CD4-positive, alpha-beta T cell treated with Interleukin-6 for 4 hours (primary cell): ENCODE data around the gene SULF2.
"Not testable (repeated sequence)": the region's sequence is repeated elsewhere in the genome, so short reads cannot be mapped to it uniquely, and the experiment has no call there.

Source experiments
- DNase-seq: peaks from one replicate; pipeline ENCODE4 v3.0.0-alpha.2; 2020; ENCODE audit warnings: mixed read lengths

Gene SULF2

GRCh38 chr20:47785311-47785853, at the start of gene SULF2:
TSS of gene SULF2 (minus strand) at chr20:47785481. CDS start at chr20:47757363, 28,118 bp downstream.
- no peak for DNase-seq

- not testable (repeated sequence) for DNase-seq
These were observed 46.4 kb upstream of the SULF2 start for GRCh38 chr20:47831675-47832074.

GRCh38 chr20:47826716-47827115, 41.4 kb upstream of the SULF2 start:
- not testable (repeated sequence) for DNase-seq

- not testable (repeated sequence) for DNase-seq
These were observed 40.7 kb upstream of the SULF2 start for GRCh38 chr20:47826006-47826405.

DNA sequence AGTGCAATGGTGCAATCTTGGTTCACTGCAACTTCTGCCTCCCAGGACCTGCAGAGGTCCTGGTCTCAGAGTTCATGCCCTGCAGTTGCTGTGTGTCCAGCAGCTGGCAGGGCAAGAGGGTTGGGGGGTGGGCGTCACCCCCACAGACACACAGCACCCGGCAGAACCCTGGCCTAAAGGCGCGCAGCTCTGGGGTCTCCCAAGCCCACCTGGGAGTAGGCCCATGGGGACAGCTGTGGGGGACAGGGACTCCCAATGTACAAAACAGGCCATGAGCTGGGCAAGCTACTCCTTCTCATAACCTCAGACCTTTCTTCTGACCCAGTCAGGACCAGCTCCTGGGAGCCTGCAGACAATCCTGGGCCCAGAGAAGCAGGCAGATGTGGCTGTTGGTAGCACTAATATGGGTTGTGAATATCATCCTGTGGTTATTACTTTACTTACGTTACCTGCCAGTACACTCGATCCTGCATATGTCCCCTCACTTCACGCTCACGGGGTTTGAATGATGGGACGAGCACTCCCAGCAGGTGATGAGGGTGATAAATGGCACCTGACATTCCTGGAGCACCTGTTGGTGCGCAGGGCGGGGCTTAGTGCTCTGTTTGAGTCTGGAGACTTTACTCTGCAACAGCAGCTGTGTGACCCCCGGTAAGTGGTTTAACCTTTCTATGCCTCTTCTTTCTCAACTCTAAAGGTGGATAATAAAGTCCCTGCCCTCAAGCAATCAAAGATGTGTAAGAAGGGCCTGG, 39.9 kb upstream of the SULF2 start:
- no peak for DNase-seq

DNA sequence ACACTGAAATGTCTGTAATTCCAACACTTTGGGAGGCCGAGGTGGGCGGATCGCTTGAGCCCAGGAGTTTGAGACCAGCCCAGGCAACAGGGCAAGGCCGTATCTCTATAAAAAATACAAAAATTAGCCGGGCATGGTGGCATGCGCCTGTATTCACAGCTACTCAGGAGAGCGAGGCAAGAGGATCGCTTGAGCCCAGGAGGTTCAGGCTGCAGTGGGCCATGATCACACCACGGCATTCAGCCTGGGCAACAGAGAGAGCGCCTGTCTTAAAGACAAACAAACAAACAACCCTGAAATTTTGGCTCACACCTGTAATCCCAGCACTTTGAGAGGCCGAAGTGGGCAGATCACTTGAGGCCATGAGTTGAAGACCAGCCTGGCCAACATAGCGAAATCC, 38.7 kb upstream of the SULF2 start:
- DNase-seq = not testable (repeated sequence)

DNA sequence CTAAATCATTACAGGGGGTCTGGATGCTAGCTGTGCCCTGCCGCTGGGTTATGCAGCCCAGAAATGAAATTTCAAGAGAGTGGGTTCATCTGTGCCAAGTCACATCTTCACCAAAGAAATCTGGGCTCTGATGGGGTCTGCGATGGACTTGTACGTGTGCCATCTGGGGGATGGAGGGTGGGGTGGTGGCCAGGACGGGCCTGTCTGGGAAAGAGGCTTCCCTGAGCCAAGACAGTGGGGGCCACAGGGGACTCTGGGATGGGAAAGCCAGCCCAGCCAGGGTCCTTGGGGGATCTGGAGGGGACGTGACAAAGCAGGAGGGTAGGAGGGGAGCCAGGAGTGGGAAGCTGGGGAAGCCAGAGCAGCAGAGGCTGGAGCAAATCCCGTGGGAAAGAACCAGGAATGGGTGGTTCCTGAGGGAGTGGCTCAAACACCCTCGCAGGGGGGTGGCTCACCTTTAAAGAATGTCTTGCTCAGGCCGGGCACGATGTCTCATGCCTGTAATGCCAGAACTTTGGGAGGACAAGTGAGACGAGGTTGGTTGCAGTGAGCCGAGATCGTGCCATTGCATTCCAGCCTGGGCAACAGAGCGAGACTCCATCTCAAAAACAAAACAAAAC, 36.3 kb upstream of the SULF2 start:
- DNase-seq = no peak

- DNase-seq = no peak
These were observed 33.8 kb upstream of the SULF2 start for GRCh38 chr20:47818996-47819609.

DNA sequence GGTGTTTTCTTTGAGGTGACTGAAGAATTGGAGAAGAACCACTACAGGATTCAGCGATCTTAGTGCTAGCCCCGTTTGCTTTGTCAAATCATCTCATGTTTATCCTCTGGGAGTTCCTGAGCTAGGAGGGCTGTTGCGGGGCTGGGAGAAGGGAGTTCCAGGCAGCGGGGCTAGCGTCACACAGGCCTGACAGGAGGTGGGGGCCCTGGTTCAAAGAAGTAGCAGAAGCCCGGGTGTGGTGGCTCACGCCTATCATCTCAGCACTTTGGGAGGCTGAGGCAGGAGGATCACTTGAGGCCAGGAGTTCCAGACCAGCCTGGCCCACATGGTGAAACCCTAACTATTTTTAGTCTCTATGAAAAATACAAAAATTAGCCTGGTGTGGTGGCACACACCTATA, 33.2 kb upstream of the SULF2 start:
- no peak for DNase-seq

DNA sequence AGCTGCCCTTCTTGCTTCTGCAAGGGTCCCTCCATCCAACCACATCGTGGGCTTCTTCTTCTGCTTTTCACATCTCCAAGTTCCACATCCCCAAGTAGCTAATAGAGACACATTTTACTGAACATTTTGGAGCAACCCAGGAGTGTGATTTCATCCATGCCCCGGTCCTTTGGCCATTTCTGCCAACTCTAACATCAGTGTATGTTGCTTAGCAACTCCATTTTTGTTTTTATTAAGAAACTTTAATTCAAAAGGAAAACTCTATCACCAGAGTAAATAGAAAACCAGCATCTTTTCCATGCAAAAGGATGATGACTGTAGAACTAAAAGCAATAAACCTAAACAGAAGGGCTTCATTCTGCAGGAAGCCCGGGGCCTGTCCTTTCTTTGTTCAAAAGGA, 32.7 kb upstream of the SULF2 start:
- no peak for DNase-seq

DNA sequence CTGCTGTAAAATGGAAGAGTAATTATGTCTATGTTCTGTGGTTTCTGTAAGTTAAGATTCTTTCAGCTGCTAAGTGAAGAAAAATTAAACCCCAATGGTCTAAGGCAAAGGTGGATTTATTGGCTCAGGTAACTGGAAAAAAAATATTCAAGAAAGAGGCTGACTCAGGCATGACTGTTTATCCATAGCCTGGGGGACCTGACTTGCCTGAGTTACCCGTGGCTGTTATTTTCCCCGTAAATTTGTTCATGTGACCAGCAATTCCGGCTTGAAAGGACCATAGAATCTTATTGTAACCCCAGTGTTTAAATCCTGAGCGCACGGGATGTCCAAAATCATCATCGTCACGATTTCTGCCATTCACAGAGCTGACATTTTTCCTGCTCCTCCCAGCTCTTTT, 32.3 kb upstream of the SULF2 start:
- DNase-seq = no peak

DNA sequence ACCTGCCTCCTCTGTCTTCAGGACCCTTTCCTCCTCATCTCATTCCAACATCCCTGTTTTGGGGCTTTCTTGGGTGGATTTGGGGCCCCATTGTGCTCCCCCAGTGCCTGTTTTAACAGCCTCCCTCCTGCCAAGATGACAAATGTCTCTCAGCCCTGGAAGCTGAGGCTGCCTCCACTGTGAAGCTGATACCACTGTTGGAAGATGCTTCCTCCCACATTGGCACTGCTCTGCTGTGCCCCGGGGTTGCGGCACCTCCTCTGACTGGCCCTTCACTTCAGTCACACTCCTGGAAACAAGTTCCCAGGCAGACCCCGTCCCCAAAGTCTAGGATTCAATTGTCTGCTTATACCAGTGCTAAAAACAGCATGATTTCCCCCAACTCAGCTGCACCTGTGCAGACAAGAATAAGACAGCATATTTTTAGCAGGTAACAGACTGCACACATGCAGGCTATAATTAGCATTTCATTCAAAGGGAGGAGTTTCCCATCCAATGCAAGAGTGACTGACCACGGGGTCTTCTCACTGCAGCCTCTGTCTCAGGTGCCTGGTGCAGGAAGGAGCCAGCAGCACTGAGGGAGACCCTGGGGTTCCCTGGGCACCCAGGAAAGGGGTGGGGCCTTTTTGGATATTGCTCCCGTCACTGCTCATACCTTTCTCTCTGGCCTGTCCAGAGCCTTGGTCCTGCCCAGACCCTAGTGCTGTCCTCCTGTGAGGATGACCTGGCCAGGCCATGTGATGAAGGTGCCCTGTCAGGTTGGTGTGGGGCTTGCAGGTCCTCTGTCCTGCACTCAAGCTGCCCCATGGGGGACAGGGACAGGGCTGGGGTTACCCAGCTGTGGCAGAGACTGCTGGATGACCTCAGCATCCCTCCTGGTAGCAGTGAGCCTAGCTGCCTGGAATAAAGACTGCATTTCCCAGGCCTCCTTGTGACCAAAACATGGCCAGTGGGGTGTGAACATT, 31.5 kb upstream of the SULF2 start:
- no peak for DNase-seq

DNA sequence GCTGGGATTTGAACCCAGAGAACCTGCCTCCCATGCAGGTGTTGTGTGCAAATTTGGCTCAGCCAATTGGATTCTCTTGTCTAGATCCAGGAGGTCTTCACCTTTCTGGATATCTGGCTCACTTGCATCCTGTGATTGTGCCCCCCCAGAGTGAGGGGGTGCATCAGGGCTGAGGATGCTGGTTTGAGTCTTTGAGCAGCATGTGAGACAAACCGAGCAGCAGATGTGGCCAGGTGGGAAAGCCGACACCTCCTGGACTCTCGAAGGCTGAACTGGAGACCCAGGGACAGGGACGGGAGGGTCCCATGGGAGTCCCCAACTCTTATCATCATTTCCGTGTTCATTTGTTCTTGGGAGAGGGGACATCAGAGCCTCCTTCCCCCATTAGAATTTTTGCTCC, 30.6 kb upstream of the SULF2 start:
- DNase-seq = no peak

DNA sequence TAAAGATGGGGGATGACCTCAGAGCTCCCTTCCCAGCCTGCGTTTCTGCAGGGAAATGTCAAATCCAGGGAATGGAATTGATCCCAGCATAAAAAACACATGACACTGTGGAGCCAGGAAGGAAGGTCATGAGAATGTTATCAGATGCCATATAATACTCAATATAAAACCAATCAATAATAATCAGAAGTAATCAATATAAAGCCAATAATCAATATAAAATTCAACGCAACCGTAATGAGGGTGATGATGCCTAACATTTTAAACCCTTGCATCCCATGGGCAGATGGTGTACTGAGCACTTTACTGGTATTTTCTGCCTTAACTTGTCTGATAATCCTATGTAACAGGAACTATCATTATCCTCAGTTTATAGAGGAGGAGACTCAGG, 30.1 kb upstream of the SULF2 start:
- DNase-seq = no peak

GRCh38 chr20:47814632-47815415, 29.5 kb upstream of the SULF2 start:
- DNase-seq = no peak

GRCh38 chr20:47810721-47811347, 25.6 kb upstream of the SULF2 start:
- no peak for DNase-seq

DNA sequence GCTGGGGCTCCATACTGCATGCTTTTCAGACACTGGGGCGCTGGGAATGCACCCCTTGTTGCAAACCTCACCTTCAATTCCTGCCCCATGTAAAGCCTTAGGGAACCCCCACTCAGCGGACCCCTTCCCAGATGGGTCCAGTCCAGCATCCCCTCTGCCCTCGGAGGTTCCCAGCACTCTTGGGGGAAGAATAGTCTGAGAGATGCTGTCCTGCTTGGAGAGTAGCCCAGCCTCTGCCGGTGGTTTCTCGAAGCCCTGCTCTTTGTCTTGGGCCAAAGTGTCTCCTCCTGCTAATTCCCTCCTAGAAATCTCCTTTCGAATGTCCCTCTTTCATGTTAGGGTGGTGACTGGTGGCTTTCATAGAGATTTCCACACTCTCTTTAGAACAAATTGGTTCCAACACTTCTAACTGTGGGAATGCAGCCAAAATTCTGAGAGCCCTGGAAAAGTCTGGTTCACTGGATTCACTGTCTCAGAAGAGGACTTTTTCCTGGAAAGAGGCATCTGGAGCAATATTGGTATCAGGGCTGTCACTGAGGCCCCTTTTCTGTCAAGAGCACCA, 24.9 kb upstream of the SULF2 start:
- DNase-seq = no peak

DNA sequence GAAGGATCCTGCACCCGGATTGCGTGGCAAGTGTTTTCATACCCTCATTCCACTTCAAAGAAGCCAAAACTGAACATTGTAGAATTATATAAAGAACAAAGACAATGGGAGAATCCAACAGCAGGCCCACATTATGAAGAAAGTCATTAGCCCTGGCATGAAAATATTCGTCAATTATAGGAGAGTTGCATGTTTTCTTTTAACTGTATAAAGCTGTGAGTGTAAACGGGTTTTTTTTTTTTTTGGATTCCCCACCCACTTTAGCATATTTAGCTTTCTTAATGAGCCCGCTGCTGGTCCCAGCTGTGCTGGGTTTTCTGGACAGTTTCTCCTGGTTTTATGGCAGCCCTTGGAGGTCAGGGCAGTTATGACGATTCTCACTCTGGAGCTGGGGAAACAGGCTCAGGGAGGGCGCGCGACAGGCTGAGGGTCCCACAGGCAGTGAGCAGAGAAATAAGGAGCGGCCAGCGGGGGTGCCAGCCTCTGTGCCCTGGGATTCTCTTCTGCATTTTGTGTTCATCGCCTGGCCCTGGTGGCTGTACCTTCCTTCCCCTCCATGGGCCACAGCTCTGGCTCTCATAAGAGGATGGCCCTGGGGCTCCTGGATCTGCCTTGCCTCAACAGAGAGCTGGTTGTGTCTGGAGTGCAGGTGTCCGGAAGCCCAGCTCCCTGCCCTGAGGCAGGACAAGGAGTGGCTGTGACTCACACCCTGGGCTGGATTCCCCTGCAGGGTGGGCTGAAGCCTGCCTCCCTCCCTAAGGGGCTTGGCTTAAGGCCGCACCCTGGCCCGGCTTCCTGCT, 24.1 kb upstream of the SULF2 start:
- DNase-seq = no peak

DNA sequence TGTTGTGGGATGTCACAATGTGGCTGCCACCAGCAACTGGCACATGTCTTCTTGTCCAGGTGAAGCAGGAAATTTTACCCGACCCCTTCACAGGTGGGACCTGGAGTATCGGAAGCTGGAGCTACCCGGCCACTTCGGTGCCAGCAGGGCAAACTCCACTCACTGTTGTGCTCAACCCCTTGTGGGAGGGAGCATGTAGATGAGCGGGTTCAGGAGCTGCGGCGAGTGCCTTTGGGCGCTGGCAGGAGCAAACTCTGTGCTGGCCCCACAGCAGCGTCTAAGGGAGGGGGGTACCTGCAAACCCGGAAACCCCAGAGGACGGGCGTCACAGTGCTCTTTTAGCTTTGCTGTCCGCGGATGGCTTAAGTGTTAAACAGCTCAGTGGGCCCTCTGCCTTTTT, 20.7 kb upstream of the SULF2 start:
- DNase-seq = no peak

GRCh38 chr20:47804972-47805371, 19.7 kb upstream of the SULF2 start:
- DNase-seq = not testable (repeated sequence)
